HG03135 (cell line): ENCODE data around the gene NFKBIE.
"Not testable (repeated sequence)": the region's sequence is repeated elsewhere in the genome, so short reads cannot be mapped to it uniquely, and the experiment has no call there.

Experiments used
- ATAC-seq: cut with Tn5 transposase; IDR thresholded peaks from one replicate; pipeline ENCODE4 v1.9.1; 2021; ENCODE audit warnings: mild to moderate bottlenecking, moderate library complexity; ENCODE audit not compliant: unreplicated experiment

NFKBIE gene

DNA sequence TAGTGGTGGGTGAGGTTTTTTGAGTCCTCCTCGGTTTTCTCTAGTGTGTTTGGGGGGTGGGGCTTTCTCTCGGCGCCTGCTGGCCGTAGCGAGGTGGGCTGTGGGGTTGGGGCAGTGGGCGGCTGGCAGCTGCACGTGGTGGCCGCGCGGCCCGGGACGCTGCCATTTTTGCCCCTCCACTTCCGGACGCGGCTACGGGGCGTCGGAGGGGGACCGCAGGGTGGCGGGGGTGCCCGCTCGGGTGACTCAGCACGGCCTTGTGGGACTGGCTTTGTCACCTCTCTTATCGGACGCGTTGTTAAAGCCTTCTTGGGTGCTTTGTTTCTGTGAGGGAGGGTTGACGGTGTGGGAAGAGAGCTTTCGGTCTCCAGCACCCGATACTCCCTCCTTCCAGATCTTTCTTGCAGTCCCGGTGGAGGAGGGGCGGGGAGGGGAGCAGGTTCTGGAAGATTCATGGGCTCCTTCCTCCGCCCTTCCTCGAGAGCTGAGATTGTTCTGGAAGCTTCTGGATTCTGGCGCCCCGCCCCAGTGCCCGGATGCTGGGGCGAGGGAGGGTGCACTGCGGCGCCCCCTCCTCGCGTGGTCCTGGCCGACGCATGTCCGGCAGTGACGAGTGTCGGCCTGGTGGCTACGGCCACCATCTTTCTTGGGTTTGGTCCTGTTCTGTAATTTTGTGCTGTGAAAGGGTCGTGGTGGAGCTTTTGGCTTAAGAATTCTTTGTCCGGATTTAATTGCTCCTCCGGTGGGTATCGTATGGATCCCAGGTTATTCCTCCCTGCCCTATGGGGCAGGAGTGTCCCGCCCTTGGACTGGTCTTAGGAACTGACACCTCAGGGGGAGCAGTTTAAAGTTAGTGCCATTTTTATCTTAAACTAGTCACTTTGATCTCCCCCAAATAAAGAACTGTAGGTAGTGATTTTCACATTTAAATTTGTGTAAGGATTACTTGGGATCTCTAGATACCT, 17.7 kb downstream of the NFKBIE start:
- no peak for ATAC-seq

DNA sequence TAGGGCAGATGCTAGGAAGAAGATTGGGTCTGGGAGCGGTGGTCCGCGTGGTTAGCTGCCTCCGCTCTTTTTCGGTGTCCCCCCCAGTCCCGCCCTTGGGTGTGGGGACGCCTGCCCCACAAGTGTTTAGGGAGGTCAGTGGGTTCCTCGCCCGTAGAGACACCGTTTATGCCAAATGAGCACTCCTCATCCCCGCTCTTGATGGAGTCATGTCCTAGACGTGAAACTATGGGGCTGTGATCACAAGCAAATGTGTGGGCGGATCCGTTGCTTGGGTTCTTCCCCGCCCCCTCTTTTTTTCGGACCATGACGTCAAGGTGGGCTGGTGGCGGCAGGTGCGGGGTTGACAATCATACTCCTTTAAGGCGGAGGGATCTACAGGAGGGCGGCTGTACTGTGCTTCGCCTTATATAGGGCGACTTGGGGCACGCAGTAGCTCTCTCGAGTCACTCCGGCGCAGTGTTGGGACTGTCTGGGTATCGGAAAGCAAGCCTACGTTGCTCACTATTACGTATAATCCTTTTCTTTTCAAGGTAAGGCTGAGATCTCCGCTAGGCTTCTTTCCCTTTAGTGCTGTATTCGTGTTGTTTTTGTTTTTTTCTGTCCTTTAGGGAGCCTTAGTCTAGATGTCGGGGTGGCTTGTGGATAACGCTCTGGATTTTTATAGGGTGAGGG, 18.6 kb downstream of the NFKBIE start, which contains the start of gene HSP90AB1:
Gene HSP90AB1 (plus strand): TSS at position 439 of the 675 bp plus-strand sequence. CDS start 1,529 bp downstream, outside the sequence.
- ATAC-seq: peak; percentile 68

DNA sequence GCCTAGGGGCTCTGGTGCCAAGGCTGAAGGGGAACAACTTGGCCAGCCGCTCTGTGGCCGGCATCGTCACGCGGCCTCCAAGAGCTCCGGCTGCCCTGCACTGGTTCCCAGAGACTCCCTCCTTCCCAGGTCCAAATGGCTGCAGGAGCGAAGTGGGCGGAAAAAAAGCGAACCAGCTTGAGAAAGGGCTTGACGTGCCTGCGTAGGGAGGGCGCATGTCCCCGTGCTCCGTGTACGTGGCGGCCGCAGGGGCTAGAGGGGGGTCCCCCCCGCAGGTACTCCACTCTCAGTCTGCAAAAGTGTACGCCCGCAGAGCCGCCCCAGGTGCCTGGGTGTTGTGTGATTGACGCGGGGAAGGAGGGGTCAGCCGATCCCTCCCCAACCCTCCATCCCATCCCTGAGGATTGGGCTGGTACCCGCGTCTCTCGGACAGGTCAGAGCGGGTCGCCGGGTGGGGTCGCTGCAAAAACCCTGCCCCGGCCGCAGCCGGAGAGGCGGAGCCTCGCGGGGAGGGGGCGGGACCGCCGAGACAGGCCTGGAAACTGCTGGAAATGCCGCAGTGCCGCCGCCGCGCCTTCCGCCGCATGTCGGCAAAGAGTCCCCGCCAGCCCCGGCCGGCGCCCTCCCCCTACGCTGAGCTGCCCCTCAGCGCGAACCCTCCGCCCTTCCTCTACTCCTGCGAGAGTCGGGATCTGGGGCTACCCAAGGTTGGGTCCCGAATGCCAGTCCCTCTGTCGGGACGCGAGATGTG, 19.3 kb downstream of the NFKBIE start:
- peak; percentile 38 for ATAC-seq

DNA sequence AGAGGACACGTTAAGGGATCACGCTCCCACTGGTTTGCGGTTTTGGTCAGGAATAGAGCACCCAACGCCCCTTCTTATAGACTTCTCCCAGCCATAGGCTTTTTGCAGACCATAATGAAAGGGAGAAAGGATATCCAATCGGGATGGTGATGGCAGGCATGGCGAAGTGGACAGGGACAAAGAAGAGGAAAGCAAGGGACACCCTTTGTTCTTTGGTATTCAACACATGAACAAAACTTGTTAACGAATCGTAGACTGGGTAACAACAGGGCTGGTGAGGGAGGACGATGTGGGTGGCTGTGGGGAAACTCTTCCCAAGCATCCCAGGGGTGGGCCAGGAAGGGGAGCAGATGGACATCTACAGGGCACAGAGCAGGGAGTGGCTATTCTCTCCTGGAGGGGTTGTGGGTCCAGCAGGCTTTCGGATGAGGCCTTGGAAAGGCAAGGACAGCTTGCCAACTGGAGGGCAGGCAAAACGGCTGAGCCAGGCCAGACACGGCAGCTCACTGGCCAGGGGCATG, 19.9 kb downstream of the NFKBIE start:
- ATAC-seq: no peak

GRCh38 chr6:44243345-44243744, 22.0 kb downstream of the NFKBIE start:
- no peak for ATAC-seq

DNA sequence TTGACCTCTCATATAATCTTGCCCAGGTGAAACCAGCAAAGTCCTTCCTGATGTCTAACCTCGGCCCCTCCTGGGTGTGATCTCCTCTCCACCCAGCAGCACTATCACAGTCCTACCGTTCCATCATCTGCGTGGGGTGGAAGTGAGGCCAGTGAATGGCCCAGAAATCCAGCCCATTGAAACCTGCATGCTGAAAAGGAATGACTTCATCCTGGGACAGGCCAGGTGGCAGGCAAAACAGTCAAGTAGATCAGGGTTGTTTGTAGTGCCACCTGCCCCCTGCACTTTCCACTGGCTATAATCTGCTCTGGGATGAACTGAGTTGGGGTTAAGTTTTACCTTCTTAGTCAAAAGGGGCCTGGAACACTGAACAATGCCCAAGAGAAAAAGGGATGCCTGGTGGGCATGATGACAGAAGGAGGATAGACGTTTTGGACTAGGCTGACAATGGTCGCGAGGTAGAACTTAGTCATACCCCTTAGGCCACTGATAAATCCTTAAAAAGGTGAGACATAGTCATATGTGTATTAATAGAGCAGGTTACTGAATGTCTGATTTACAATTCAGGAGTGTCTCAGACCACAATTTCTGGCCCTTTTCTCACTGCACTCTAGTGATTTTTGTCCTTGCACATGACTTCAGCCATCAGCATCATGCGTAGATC, 26.5 kb downstream of the NFKBIE start:
- no peak for ATAC-seq

- ATAC-seq: peak; percentile 88
Observed at GRCh38 chr6:44237813-44238433, 27.4 kb downstream of the NFKBIE start.

DNA sequence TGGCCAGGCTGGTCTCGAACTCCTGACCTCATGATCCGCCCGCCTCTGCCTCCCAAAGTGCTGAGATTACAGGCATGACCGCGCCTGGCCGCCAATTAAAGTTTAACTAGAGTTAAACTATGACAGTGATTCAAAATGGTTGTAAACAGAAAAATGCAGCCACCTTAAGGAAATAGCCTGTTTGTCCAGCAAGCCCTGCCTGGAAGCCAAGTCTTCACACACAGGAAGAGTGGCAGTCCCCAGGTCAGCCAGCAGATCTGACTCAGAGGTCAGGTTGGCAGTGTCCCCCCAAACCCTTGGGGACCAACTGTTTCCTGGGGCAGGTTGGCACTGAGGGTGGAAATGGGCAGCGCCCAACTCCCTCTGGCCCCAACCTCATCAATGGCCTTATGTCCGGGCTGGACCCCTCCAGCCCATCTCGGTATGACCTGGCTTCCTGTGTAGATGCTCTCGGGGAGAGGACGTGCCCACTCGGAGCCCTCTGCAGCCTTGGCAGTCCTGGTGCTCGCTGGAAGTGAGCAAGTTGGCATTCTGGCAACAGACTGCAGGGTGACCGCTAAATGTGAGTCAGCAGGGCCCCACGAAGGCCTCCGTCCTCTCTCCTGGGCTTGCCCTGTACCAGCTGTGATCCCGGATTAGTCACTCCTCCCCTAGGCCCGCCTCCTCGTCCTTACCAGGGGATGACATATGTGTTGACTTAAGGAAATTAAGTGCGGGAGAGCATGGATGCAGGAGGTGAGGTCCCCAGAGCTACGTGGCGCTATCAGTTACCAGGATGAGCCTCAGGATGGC, 28.1 kb downstream of the NFKBIE start:
- peak; percentile 45 for ATAC-seq

GRCh38 chr6:44235891-44236516, 29.3 kb downstream of the NFKBIE start:
- ATAC-seq: no peak

DNA sequence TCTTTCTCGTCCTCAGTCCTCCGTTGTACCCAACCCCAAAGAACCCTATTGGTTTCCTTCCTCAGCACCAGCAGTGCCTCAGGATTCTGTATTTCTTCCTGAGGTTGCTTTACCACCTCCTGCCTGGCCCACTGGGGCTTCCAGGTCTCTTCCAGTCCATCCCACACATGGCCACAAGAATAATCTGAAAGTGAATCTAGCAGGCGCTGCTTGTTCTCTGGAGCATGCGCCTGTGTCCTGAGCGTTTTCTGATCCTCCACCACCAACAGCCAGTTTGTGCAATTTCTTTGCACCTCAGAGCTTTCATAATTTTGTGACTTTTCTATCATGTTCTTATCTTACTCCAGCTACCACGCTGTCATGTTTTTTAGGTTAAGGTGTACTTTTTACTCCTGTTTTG, 30.1 kb downstream of the NFKBIE start:
- no peak for ATAC-seq

- ATAC-seq: no peak
Observed at GRCh38 chr6:44234101-44235025, 31.0 kb downstream of the NFKBIE start.

DNA sequence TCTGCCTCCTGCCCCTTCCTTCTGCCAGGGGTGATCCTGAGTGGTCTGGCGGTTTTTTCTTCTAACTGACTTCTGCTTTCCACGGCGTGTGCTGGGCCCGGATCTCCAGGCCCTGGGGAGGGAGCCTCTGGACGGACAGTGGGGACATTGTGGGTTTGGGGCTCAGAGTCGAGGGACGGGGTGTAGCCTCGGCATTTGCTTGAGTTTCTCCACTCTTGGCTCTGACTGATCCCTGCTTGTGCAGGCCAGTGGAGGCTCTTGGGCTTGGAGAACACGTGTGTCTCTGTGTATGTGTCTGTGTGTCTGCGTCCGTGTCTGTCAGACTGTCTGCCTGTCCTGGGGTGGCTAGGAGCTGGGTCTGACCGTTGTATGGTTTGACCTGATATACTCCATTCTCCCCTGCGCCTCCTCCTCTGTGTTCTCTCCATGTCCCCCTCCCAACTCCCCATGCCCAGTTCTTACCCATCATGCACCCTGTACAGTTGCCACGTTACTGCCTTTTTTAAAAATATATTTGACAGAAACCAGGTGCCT, 31.7 kb downstream of the NFKBIE start:
- no peak for ATAC-seq

DNA sequence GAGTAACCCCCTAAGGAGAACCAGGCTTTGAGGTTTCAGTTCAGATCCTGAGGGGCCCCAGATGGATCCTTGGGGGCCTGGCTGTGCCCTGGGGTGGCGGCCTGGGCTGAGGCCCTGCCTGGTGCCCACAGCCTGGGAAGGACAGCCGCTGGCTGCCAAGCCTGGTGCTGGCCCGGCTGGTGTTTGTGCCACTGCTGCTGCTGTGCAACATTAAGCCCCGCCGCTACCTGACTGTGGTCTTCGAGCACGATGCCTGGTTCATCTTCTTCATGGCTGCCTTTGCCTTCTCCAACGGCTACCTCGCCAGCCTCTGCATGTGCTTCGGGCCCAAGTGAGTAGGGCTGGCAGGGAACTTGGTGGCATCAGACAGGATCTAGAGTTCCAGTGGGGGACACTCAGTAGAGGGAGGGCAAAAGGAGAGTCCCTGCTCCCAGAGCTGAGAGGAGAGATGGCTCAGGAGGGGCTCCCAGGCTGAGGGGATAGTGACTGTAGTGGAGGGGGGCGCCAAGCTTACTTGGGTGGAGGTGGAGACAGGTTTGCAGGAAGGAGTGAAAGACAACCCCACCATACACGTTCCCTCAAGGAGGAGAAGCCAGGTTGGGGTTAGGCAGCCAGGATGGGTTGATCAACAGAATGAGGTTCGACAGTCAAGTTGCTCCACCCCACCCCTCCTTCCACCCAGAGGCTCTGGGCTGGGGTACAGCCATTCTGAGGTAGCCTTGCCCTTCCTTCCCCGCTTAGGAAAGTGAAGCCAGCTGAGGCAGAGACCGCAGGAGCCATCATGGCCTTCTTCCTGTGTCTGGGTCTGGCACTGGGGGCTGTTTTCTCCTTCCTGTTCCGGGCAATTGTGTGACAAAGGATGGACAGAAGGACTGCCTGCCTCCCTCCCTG, 32.4 kb downstream of the NFKBIE start:
- no peak for ATAC-seq

DNA sequence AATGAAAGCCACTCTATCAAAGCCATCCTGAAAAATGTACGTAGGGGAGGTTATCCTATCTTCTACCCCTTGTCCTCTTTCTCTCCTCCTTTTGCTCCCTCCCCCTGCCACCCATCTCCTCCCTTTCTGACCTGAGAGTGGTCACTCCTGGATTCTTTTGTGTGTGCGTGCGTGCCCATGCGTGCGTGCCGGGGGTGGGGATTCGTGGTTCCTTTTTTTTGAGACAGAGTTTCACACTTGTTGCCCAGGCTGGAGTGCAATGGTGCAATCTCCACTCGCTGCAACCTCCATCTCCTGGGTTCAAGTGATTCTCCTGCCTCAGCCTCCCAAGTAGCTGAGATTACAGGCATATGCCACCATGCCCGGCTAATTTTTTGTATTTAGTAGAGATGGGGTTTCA, 33.9 kb downstream of the NFKBIE start:
- not testable (repeated sequence) for ATAC-seq

DNA sequence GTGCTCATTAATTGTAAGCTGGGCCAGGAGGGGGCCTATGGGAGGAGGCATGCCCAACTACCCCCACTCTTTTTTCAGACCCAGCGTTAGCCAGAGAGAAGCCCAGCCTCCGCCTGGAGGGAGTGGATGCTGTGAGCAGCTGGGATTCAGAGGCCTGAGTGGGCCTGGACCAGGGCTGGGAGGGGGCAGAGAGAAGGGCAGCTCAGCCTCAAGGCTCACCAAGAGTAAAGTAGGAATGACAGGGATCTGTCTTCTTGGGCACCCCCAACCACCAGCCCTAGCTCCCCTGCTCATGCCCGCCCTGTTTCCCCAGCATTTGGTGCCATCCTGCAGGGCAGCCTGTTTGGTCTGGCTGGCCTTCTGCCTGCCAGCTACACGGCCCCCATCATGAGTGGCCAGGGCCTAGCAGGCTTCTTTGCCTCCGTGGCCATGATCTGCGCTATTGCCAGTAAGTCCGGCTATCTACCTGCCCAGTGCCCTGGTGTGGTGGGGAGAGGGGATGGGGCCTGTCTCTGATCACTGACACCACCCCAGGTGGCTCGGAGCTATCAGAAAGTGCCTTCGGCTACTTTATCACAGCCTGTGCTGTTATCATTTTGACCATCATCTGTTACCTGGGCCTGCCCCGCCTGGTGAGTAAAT, 35.2 kb downstream of the NFKBIE start:
- ATAC-seq: no peak
